ENCODE results near the gene SLC43A2. TPM values are rescaled to one million over a fixed set of nuclear protein-coding genes. Genes with fewer than 3 reads are reported as not detected.

The SLC43A2 gene
- total and polyA plus RNA-seq, 4 donors: 0.63 to 7.9 (median 4.7) TPM

DNA sequence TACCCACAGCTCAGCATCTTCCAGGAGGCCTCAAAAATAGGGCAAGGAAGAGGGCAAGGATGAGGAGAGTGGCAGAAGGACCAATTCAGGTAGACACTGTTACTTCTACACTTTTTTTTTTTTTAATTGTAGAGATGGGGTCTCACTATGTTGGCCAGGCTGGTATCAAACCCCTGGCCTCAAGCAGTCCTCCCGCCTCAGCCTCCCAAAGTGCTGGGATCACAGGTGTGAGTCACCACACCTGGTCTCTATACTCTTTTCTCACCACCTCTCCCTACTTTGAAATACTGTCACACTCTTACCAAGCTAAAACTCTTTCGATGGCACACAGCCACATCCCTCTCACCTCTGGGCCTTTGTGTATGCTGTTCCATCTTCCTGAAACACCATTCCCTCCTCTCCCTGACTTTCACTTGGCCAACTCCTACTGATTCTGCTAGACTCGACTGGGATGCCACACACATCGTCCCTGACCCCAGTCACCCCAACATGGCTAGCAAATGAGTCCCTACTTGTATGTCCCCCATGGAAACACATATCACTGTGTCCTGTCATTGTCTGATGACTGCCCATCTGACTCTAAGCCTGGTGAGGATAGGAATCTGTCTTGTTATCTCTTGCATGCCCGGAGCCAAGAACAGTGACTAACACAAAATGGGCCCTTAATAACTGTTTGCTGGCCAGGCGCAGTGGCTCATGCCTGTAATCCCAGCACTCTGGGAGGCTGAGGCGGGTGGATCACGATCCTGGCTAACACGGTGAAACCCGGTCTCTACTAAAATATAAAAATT lies 7.2 kb upstream of the SLC43A2 start (continued):
- TF ChIP-seq, protein P1, sequence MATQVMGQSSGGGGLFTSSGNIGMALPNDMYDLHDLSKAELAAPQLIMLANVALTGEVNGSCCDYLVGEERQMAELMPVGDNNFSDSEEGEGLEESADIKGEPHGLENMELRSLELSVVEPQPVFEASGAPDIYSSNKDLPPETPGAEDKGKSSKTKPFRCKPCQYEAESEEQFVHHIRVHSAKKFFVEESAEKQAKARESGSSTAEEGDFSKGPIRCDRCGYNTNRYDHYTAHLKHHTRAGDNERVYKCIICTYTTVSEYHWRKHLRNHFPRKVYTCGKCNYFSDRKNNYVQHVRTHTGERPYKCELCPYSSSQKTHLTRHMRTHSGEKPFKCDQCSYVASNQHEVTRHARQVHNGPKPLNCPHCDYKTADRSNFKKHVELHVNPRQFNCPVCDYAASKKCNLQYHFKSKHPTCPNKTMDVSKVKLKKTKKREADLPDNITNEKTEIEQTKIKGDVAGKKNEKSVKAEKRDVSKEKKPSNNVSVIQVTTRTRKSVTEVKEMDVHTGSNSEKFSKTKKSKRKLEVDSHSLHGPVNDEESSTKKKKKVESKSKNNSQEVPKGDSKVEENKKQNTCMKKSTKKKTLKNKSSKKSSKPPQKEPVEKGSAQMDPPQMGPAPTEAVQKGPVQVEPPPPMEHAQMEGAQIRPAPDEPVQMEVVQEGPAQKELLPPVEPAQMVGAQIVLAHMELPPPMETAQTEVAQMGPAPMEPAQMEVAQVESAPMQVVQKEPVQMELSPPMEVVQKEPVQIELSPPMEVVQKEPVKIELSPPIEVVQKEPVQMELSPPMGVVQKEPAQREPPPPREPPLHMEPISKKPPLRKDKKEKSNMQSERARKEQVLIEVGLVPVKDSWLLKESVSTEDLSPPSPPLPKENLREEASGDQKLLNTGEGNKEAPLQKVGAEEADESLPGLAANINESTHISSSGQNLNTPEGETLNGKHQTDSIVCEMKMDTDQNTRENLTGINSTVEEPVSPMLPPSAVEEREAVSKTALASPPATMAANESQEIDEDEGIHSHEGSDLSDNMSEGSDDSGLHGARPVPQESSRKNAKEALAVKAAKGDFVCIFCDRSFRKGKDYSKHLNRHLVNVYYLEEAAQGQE (IDR thresholded peaks at IDR 0.05): no peak
- no peak for TF ChIP-seq HNF4G (IDR thresholded peaks at IDR 0.05)
- no peak for TF ChIP-seq RXRA (IDR thresholded peaks at IDR 0.05)
- TF ChIP-seq FOXA1 (IDR thresholded peaks at IDR 0.05): no peak

DNA sequence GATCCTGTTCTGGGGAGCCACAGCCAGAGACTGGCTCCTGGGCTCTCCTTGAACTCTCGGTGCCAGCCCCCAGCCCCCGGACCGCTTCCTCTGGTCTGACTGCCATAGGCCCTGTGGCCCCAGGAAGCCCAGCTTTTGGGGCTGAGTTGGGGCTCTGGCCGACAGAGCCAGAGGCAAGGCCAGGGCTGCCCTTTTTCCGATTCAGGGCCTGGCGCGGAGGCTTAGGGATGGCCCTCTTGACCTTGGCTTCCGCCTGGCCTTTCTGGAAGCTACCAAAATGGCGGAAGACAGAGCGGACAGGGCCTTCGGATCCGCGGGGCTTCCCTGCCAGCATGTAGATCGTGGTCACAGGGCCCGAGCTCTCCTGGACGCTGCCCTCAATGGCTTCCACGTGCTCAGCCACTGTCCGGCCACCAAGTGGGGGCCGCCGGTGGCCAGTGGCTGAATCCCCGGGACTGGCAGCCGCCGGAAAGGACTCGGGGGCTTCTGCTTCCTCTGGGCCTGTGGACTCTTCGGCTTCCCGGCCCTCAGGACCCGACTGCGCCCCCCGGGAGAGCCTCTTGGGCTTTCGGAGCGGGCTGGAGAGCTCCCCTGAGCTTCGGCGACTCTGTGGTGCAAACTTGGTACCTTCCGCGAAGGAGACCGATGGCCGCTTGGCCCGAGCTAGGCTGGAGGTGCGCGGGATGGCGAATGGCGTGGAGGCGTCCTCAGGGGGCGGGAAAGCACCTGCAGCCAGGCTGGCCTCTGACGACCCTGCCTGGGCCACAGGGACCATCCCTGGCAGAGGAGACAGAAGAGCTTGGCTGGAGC lies 6.4 kb upstream of the SLC43A2 start:
- peaks cover 0 to 2% (median under 1%) of the 10 kb centered on the region in 4 donors for H3K4me1 ChIP-seq (ENCODE audit: control insufficient read depth in 4 of 4, insufficient read depth in 4 of 4, low read length in 3 of 4)
- H3K27ac ChIP-seq (ENCODE audit: low read depth in 1 of 2, low read length in 2 of 2): no peak overlapping the region
- no peak overlapping the region for H3K4me3 ChIP-seq (ENCODE audit: low read depth in 1 of 3, low read length in 3 of 3)
- TF ChIP-seq, protein P1 (IDR thresholded peaks at IDR 0.05): no peak
- TF ChIP-seq NR2F2 (IDR thresholded peaks at IDR 0.05): no peak
- no peak for TF ChIP-seq GABPA (IDR thresholded peaks at IDR 0.05 in 1 of 2, conservative IDR thresholded peaks at IDR 0.05 in 1 of 2)
- TF ChIP-seq, protein P2, sequence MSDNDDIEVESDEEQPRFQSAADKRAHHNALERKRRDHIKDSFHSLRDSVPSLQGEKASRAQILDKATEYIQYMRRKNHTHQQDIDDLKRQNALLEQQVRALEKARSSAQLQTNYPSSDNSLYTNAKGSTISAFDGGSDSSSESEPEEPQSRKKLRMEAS (IDR thresholded peaks at IDR 0.05): no peak
- no peak for TF ChIP-seq TAF1 (conservative IDR thresholded peaks at IDR 0.05)
- no peak for TF ChIP-seq ZBTB33 (IDR thresholded peaks at IDR 0.05)
- TF ChIP-seq RXRA (IDR thresholded peaks at IDR 0.05): no peak
- no peak for TF ChIP-seq FOXA2 (IDR thresholded peaks at IDR 0.05)
- no peak for TF ChIP-seq CTCF (IDR thresholded peaks at IDR 0.05; ENCODE audit: low read depth, low read length, missing input control)
- no peaks in the 10 kb centered on the region for H3K9me3 ChIP-seq (ENCODE audit: control insufficient read depth in 4 of 4, low read length in 3 of 4)
- no peak overlapping the region for H3K9ac ChIP-seq (ENCODE audit: low read depth in 1 of 2, low read length in 2 of 2)
- peaks cover 6 to 20% (median 13%) of the 10 kb centered on the region in 4 donors for H3K36me3 ChIP-seq (ENCODE audit: control insufficient read depth in 4 of 4, insufficient read depth in 3 of 4, low read depth in 1 of 4, low read length in 3 of 4)
- H3K27me3 ChIP-seq (ENCODE audit: control insufficient read depth in 4 of 4, insufficient read depth in 4 of 4, low read length in 3 of 4): no peaks in the 10 kb centered on the region
- DNase-seq (ENCODE audit: low spot score): no peak
- 96% methylated on average over 45 of the region's 45 CpGs for WGBS

All from liver (tissue), 9 donors.